Astrocyte of the cerebellum (primary cell): ENCODE results near the gene RIMS1.
A peak's percentile ranks its signal among the peaks of the same experiment; 100 is the strongest.

Source experiments
- DNase-seq: peaks from one replicate; pipeline ENCODE4 v3.0.0-alpha.2; 2011; ENCODE audit warnings: low read depth
- H3K4me3 ChIP-seq: 2 replicates; pipeline ENCODE4 v1.5.1; 2011; ENCODE audit warnings: mild to moderate bottlenecking, low read depth, low read length, moderate library complexity
- CTCF ChIP-seq: IDR thresholded peaks from 2 replicates; pipeline ENCODE4 v1.5.1; 2012; ENCODE audit warnings: low read length, low read depth, moderate library complexity, mild to moderate bottlenecking; ENCODE audit errors: missing control alignments
- in situ Hi-C: cut with HindIII; loops from 2 replicates; pipeline ENCODE4 v1.10.0; 2017; ENCODE audit warnings: low sequenced_read_pairs

Gene RIMS1

DNA sequence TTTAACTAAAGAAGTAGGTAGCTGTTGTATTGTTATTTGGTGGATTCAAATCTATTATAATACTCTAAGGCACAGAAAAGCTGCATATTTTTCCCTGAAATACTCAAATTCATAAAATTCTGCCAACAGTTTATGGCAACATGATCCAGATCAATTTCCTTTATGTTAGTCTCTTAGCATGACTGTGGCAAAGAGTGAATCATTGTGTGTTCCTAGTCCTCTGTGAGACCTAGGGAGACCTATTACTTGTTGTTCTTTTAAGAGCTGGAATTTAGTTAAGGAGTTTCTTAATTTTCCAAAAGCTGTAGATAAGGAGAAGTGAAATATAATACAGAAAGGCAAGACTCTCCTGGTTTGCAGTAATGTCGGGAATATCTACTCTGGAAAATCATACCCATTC, 149.6 kb downstream of the RIMS1 start:
- in situ Hi-C loops: no loop called here
- TF ChIP-seq CTCF: no peak
- H3K4me3 ChIP-seq: no peak overlapping the region
- DNase-seq: no peak

DNA sequence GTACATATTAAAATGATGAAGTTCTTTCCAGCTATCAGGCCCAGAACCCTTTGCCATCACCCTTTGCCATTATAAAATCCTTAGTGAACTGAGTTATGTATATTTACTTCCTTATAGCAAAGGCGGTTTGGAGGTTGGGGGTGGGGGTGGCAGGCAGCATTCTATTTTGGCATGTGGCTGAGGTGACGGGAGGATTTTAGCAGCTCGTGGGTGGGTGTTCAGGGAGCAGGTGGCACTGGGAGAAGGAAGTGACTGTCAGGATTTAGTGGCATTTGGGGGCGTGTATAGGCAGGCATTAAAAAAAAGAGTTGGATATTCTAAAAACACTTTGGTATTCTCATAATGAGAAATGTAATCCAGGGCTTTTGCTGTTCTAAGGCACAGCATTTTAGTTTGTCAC, 150.7 kb downstream of the RIMS1 start:
- in situ Hi-C loops: no loop called here

DNA sequence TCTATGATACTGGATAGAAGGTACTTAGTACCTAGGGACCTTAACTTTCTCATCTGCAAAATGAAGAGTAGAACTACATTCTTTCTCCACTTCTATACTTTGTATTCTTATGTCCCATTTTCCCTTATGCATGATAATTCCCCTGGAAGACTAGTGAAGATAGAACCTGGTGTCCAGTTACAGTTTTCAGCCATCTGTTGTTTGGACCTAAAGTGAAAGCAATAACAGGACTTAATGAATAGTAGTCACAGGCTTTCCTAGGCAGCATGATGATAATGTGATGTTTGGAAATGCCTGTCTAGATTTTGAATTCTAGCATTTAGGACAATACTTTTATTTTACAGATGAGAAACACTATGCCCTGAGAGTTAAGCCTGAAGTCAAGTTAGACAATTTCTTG, 153.8 kb downstream of the RIMS1 start:
- no peak overlapping the region for H3K4me3 ChIP-seq
- DNase-seq: no peak
- in situ Hi-C loops: no loop called here
- TF ChIP-seq CTCF: no peak

More for the DNA sequence above, 150.7 kb downstream of the RIMS1 start:
- DNase-seq: no peak
- H3K4me3 ChIP-seq: no peak overlapping the region
- TF ChIP-seq CTCF: no peak

DNA sequence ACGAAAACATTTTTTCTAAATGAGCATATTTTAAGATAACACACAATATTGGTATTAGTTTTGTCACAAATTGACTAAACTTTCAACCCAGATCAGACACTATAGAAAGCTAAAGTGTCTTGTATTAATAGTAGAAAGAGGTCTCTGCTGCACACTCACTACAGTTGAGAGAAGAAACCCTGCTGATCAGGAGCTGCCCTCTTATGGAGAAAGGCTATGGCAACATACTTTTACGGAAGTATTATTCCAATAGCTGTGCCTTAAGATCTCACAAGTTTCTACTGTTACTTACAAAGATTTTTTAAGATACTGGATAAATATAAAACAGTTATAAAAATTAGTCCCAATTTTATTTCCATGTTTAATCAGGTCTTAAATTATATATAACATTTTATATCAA, 155.7 kb downstream of the RIMS1 start:
- peak; percentile 36 for TF ChIP-seq CTCF
- no peak for DNase-seq
- in situ Hi-C loops: no loop called here
- H3K4me3 ChIP-seq: no peak overlapping the region

DNA sequence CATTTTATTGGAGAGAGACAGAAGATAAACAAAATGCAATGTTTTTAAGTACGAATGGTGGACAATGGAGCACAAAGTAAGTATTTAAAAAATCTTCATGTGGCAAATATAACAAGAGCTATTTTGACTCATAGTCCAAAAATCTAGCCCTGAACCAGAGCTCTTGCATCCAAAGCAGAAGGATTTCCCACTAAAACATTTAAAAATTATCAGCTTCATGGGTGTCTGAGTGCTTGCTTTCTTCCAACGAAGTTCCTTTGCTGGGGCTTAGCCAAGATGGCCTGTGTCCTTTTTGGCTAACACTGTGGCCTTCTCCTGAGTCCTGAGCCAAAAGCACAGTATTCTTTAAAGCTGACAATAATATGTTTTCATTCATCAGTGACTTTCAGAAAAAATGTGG, 161.7 kb downstream of the RIMS1 start:
- TF ChIP-seq CTCF: no peak
- H3K4me3 ChIP-seq: no peak overlapping the region
- peak; percentile 16 for DNase-seq
- in situ Hi-C loops: no loop called here

GRCh38 chr6:72049376-72049775, 163.0 kb downstream of the RIMS1 start:
- in situ Hi-C loops: no loop called here
- no peak overlapping the region for H3K4me3 ChIP-seq
- no peak for TF ChIP-seq CTCF
- no peak for DNase-seq

DNA sequence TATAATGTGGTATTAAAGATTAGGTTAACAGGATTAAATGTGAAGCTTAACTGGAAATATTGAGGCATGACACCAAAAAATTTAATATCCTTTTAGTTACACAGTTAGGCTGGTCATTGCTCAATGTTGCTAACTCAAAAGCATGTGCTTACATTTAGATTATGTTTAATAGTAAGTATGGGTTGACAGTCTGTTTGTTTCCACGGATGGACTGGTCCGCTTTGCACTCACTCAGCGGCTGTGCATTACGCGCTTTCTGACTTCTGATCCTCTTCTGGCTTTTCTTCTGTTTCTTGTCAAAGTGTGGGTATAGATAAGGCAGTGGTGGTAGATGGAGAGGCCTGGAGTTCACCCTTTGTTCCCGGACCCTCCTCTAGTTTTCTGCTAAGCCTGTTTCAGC, 174.9 kb downstream of the RIMS1 start:
- in situ Hi-C loops: loop anchor here (25.0 kb wide), 1 partner anchor 424 kb away; no protein-coding TSS in a partner anchor
- no peak overlapping the region for H3K4me3 ChIP-seq
- TF ChIP-seq CTCF: no peak
- DNase-seq: no peak
